Mucosa of descending colon (tissue), 3 donors: ENCODE data around the gene UVSSA. TPM values are rescaled to one million over a fixed set of nuclear protein-coding genes. Genes with fewer than 3 reads are reported as not detected.

Experiments used
- ATAC-seq: fragments of 200-7000 bp; cut with Tn5 transposase; one replicate; pipeline ENCODE4 v1.9.1; 2020; ENCODE audit warnings: mild to moderate bottlenecking, moderate library complexity
- DNase-seq, 3 donors: peaks; one replicate each; pipeline ENCODE4 v3.0.0-alpha.2; 2020
- H3K36me3 ChIP-seq: fragments of 200-600 bp; one replicate; pipeline ENCODE4 v1.8.0; 2021; ENCODE audit warnings: low read depth, mild to moderate bottlenecking
- H3K4me1 ChIP-seq: fragments of 200-600 bp; one replicate; pipeline ENCODE4 v1.8.0; 2021; ENCODE audit warnings: low read depth, mild to moderate bottlenecking
- H3K4me3 ChIP-seq: fragments of 200-600 bp; one replicate; pipeline ENCODE4 v1.8.0; 2021; ENCODE audit warnings: mild to moderate bottlenecking
- H3K9me3 ChIP-seq: fragments of 200-600 bp; one replicate; pipeline ENCODE4 v1.8.0; 2021; ENCODE audit warnings: mild to moderate bottlenecking
- intact Hi-C, 2 donors: fragments of 100-400 bp; cut with DNase I in 1 of 2; cut with micrococcal nuclease in 1 of 2; formaldehyde crosslinking; loops; one replicate each; pipeline versions ENCODE4 v1.11.0 to v1.11.1; 2022; cut with DNase I, micrococcal nuclease
- total RNA-seq, 3 donors: library from RNA; stranded (reverse); fragmentation: NEBNext Ultra II Directional in 2 of 3; extraction: Animal tissue kit (Norgen Biotek cat#: 25700) in 2 of 3; gene quantifications; one replicate each; pipeline versions ENCODE4 v1.2.1 to v1.2.4, GENCODE V29; 2021 to 2023
- TF ChIP-seq, protein P1 (sequence below): fragments of 200-600 bp; IDR thresholded peaks from one replicate; pipeline ENCODE4 v1.8.0; 2022; ENCODE audit warnings: antibody characterized with exemption, mild to moderate bottlenecking
- donor health status: DM: no; HTN: no; CAD: no; lungs with moderate emphysema.
- donor health status: DM: no; HTN: no; CAD: no.
- donor health status: DM: no; HTN: yes; CAD: no.

Gene UVSSA
- total RNA-seq, 3 donors from 2014 or later, result 31.7 to 39.9 (median 36.8) TPM

DNA sequence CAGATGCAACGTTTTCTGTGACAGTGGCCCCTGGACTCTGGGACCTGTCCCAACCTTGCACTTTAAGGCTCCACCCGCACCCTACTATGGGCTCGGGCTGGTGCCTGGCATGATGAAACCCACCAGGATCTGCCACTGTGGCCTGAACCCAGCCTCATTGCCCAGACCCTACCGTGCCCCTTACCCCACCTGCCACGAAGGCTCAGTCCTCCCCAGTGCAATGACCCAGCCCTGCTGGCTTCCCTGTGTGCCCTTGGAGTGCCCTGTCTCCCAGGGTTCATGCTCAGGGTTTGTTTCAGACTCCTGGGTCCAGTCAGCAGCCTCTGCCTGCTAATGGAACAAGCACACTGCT lies 3.1 kb downstream of the UVSSA start:
- H3K4me3 ChIP-seq, result no peak overlapping the region
- TF ChIP-seq, protein P1, sequence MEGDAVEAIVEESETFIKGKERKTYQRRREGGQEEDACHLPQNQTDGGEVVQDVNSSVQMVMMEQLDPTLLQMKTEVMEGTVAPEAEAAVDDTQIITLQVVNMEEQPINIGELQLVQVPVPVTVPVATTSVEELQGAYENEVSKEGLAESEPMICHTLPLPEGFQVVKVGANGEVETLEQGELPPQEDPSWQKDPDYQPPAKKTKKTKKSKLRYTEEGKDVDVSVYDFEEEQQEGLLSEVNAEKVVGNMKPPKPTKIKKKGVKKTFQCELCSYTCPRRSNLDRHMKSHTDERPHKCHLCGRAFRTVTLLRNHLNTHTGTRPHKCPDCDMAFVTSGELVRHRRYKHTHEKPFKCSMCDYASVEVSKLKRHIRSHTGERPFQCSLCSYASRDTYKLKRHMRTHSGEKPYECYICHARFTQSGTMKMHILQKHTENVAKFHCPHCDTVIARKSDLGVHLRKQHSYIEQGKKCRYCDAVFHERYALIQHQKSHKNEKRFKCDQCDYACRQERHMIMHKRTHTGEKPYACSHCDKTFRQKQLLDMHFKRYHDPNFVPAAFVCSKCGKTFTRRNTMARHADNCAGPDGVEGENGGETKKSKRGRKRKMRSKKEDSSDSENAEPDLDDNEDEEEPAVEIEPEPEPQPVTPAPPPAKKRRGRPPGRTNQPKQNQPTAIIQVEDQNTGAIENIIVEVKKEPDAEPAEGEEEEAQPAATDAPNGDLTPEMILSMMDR, result no peak
- DNase-seq (no peak), ATAC-seq (no peak)
- no peaks in the 10 kb centered on the region for H3K9me3 ChIP-seq
- intact Hi-C loops, result loop anchor here in 1 of 2 donors (10.0 kb wide), 3 partner anchors 95 to 275 kb away; no protein-coding TSS in a partner anchor
- H3K4me1 ChIP-seq, result peaks cover 13% of the 10 kb centered on the region
- peaks cover 9% of the 10 kb centered on the region for H3K36me3 ChIP-seq

DNA sequence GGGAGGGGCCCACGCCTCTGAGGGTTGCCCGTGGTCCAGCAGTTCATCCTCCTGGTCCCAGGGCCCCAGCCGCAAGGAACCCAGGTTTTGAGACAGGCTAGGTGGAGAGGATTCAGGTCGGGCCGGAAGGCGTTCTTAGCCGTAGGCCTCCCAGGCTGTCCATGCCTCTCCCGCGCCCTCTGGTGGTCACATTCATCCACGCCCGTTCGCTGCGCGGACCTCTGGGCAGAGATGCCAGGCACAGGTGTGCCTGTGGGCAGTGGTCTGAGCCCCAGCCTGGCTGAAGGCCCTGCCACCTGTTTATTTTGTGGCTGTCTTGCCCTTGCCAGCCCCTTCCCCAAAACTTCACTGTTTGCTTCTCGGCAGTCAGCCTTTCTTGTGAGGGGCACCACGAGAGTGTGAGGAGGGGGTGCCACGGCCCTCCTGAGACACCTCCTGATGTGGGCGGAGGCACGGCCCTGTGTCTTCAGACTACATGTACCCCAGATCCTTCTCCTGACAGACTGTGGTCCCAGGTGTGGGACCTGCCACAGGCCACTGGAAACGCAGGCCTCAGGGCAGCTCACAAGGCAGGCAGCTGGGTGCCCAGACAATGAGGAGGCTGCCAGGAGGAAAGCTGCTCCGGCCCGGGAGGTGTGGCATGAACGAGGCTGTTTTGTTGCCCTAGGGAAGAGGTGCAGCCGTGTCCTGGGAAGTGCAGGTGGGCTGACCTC lies 5.0 kb downstream of the UVSSA start:
- no peak overlapping the region for H3K4me3 ChIP-seq
- ATAC-seq, result peak; percentile 61
- TF ChIP-seq, protein P1, result peak; percentile 92
- peak; percentile 89 to 95 (median 93) for DNase-seq
- intact Hi-C loops, result loop anchor here in 1 of 2 donors (10.0 kb wide), 3 partner anchors 97 to 273 kb away; no protein-coding TSS in a partner anchor
- H3K9me3 ChIP-seq, result no peaks in the 10 kb centered on the region
- peaks cover 7% of the 10 kb centered on the region for H3K4me1 ChIP-seq
- peaks cover 3% of the 10 kb centered on the region for H3K36me3 ChIP-seq

DNA sequence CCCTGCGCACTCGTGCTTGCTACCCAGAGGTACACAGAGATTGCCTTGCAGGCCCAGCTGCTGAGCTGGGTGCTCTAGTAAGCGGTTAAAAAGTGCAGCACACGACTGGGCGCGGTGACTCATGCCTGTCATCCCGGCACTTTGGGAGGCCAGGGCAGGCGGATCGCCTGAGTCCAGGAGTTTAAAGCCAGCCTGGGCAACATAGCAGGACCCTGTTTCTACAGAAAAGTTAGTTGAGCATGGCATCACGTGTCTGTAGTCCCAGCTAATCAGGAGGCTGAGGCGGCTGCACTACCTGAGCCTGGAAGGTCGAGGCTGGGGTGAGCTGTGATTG lies 5.5 kb downstream of the UVSSA start:
- H3K9me3 ChIP-seq, result no peaks in the 10 kb centered on the region
- H3K4me1 ChIP-seq, result peaks cover 7% of the 10 kb centered on the region
- intact Hi-C loops, result loop anchor here in 1 of 2 donors (10.0 kb wide), 3 partner anchors 98 to 272 kb away; no protein-coding TSS in a partner anchor
- H3K36me3 ChIP-seq, result no peaks in the 10 kb centered on the region
- no peak overlapping the region for H3K4me3 ChIP-seq
- DNase-seq (no peak), ATAC-seq (no peak)
- TF ChIP-seq, protein P1, result no peak

DNA sequence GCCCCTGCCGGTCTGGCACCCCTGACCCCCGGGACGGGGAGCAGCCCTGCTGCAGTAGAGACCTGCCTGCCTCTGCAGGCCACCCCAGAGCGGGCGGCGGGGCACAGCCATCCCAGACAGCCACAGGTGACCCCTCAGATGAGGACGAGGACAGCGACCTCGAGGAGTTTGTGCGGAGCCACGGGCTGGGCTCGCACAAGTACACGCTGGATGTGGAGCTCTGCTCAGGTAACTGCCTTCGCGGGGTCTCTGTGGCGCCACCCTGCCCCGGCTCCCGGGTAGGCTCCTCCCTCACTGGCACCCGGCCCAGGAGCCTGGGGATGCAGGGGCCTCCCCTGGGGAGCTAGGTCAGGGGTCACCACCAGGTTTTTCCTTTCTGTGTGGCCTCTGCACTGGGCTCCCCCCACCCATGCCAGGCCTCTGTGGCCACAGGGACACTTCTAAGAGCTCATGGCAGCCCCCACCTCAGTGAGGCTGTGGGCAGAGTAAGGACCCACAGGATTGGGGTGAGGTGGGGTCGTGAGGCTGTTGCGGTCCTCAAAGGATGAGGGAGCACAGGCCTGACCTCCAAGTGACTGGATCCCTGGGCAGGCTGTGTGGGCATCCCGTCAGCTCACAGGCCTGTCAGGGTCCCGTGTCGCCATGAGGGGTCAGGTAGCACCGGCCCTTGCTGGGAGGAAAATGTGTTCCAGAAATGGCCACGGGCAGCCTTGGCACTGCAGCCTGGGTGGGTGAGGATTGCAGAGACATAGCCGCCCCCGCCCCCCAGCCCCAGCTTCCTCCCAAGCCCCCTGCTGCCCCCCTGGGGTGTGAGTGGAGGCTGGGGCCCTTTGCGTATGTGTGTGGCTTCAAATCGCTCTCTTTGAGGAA lies 6.4 kb downstream of the UVSSA start:
- Histone ChIP-seq H3K36me3 (no peaks in the 10 kb centered on the region), H3K9me3 (no peaks in the 10 kb centered on the region), H3K4me1 (no peaks in the 10 kb centered on the region), H3K4me3 (no peak overlapping the region)
- ATAC-seq, result no peak
- no peak for DNase-seq
- intact Hi-C loops, result loop anchor here in 1 of 2 donors (10.0 kb wide), 3 partner anchors 99 to 271 kb away; no protein-coding TSS in a partner anchor
- TF ChIP-seq, protein P1, result no peak

DNA sequence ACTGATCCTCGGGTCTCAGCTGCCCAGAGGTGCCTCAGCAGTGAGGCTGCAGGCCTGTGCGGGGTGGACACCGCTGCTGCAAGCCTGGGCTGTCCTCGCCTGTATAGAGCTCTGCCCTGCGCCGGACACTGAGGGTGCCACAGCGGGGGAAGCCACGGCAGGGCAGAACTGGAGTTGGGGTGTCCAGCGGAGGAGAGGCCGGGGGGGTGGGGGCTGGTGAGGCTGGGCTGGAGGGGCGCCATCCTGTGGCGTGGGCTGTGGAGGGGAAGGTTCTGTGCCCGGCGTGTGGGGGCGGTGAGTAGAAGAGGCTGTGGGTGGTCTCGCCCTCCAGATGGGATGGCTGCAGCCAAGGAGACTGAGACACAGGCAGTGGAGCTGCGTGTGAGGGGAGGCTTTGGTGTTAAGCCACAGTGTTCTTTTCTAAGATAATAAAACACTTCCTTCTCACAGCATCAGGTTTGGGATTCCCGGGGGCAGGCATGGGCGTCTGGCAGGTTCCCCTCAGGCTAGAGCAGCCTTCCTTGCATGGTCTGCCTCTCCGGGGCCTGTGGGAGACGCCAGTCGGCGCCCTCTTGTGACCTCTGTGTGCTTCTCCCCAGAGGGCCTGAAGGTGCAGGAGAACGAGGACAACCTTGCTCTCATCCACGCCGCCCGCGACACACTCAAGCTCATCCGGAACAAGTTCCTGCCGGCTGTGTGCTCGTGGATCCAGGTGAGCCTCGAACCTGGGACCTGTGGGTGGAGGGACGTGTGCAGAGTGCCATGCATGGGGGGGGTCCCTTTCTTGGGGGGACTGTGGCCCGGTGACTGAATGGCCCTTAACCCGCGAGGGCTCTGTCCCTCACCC lies 7.4 kb downstream of the UVSSA start:
- TF ChIP-seq, protein P1, result no peak
- no peaks in the 10 kb centered on the region for H3K4me1 ChIP-seq
- intact Hi-C loops, result loop anchor here in 1 of 2 donors (10.0 kb wide), 3 partner anchors 100 to 270 kb away; no protein-coding TSS in a partner anchor
- no peaks in the 10 kb centered on the region for H3K9me3 ChIP-seq
- H3K4me3 ChIP-seq, result no peak overlapping the region
- DNase-seq (no peak), ATAC-seq (no peak)
- no peaks in the 10 kb centered on the region for H3K36me3 ChIP-seq
